Transverse colon (tissue), 4 donors: ENCODE measurements around the gene DCLK2. TPM values are rescaled to one million over a fixed set of nuclear protein-coding genes. Genes with fewer than 3 reads are reported as not detected.

ENCODE experiments used
- DNase-seq: peaks from one replicate; pipeline ENCODE4 v3.0.0-alpha.2; 2019
- H3K27ac ChIP-seq, 4 donors: fragments of 200-600 bp; sonication (generic); 2 replicates each; pipeline ENCODE4 v1.5.1; 2016 to 2018; ENCODE audit warnings: inconsistent platforms in 4 of 4
- H3K27me3 ChIP-seq: fragments of 200-600 bp; sonication (generic); 2 replicates; pipeline ENCODE4 v1.5.1; 2017; ENCODE audit warnings: inconsistent platforms
- H3K36me3 ChIP-seq, 4 donors: fragments of 200-600 bp; sonication (generic); 2 replicates each; pipeline ENCODE4 v1.5.1; 2017 to 2019; ENCODE audit warnings: inconsistent platforms in 4 of 4
- H3K4me1 ChIP-seq, 4 donors: fragments of 200-600 bp; sonication (generic); 2 replicates each; pipeline ENCODE4 v1.5.1; 2017 to 2020; ENCODE audit warnings: inconsistent platforms in 4 of 4
- H3K4me3 ChIP-seq, 4 donors: fragments of 200-600 bp; sonication (generic); 1 replicate in 1 of 4; 2 replicates in 3 of 4; pipeline versions ENCODE4 v1.5.1 to v1.6.1; 2017 to 2019; ENCODE audit warnings: inconsistent platforms in 4 of 4
- H3K9me3 ChIP-seq, 2 donors: fragments of 200-600 bp; sonication (generic); 2 replicates each; pipeline ENCODE4 v1.5.1; 2017 to 2019; ENCODE audit warnings: inconsistent platforms in 2 of 2
- EP300 ChIP-seq: sonication (generic); formaldehyde crosslinking; IDR thresholded peaks from one replicate; pipeline ENCODE4 v1.6.1; 2017; ENCODE audit warnings: antibody characterized with exemption, low read depth
- POLR2A ChIP-seq: fragments of 450-650 bp; IDR thresholded peaks from one replicate; pipeline ENCODE4 v1.6.1; 2016; ENCODE audit warnings: antibody characterized with exemption, mild to moderate bottlenecking, moderate library complexity
- POLR2AphosphoS5 ChIP-seq, 3 donors: sonication (generic); formaldehyde crosslinking; IDR thresholded peaks; one replicate each; pipeline ENCODE4 v1.6.1; 2016; ENCODE audit warnings: antibody characterized with exemption in 3 of 3
- WGBS, 2 donors: methylation state at CpG; one replicate each; pipeline ENCODE4 v1.1.5; 2018; ENCODE audit warnings: low coverage in 1 of 2; 5-methylcytosine and 5-hydroxymethylcytosine counted together
- in situ Hi-C, 4 donors: fragments of 200-750 bp; cut with MboI; loops; one replicate each; pipeline versions ENCODE4 v1.15.0 to v1.15.1; 2017; ENCODE audit warnings: low sequenced_read_pairs in 3 of 4, low pct_ligation_motif_present in 1 of 4, low pct_unique_long_range_greater_than_20kb in 1 of 4
- intact Hi-C: fragments of 100-400 bp; cut with DNase I; formaldehyde crosslinking; loops from one replicate; pipeline ENCODE4 v1.15.1; 2023; ENCODE audit warnings: low total_unique reads
- total RNA-seq, 4 donors: library from RNA; depleted of rRNA; stranded (reverse); fragments of >200 nt; gene quantifications; one replicate each; pipeline ENCODE4 v1.1.0, GENCODE V29; 2016
- TF ChIP-seq, protein P1 (sequence below), 5 experiments: fragments of 200-600 bp in 3 of 5; fragments of 450-650 bp in 2 of 5; sonication (generic) in 3 of 5; IDR thresholded peaks; 1 replicate in 2 of 5; 2 replicates in 3 of 5; pipeline ENCODE4 v1.5.1; 2016 to 2017; ENCODE audit warnings: antibody characterized with exemption in 5 of 5, inconsistent platforms in 3 of 5, mild to moderate bottlenecking in 2 of 5, moderate library complexity in 1 of 5

DCLK2 gene
- 10 to 100 TPM in 2 of 4 donors, 1 to 10 TPM in 2; 3.3 to 19.5 (median 7.5) TPM for total RNA-seq

- in situ Hi-C loops (loop anchor here in 1 of 4 donors (10.0 kb wide), 1 partner anchor 73 kb away; no protein-coding TSS in a partner anchor), intact Hi-C loops (loop anchor here (10.0 kb wide), 1 partner anchor 147 kb away; no protein-coding TSS in a partner anchor)
- TF ChIP-seq POLR2AphosphoS5 (IDR thresholded peaks at IDR 0.05) (peak; percentile 28 to 67 (median 37)), POLR2A (no peak), EP300 (no peak)
- TF ChIP-seq, protein P1, sequence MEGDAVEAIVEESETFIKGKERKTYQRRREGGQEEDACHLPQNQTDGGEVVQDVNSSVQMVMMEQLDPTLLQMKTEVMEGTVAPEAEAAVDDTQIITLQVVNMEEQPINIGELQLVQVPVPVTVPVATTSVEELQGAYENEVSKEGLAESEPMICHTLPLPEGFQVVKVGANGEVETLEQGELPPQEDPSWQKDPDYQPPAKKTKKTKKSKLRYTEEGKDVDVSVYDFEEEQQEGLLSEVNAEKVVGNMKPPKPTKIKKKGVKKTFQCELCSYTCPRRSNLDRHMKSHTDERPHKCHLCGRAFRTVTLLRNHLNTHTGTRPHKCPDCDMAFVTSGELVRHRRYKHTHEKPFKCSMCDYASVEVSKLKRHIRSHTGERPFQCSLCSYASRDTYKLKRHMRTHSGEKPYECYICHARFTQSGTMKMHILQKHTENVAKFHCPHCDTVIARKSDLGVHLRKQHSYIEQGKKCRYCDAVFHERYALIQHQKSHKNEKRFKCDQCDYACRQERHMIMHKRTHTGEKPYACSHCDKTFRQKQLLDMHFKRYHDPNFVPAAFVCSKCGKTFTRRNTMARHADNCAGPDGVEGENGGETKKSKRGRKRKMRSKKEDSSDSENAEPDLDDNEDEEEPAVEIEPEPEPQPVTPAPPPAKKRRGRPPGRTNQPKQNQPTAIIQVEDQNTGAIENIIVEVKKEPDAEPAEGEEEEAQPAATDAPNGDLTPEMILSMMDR (IDR thresholded peaks at IDR 0.05), result no peak
- peak within 1 kb of the TSS; percentile 56 to 83 (median 70) for H3K4me3 ChIP-seq
- H3K27me3 ChIP-seq, result no peaks in the 10 kb centered on the region
- DNase-seq, result peak; percentile 59
- no peaks in the 10 kb centered on the region for H3K36me3 ChIP-seq
- peak within 1 kb of the TSS; percentile 85 to 91 (median 90) for H3K27ac ChIP-seq
- no peaks in the 10 kb centered on the region for H3K9me3 ChIP-seq
- 4% methylated on average over 29 of the region's 68 CpGs; no CpG with 5 or more reads in 1 of the 2 donors for WGBS, 2 donors
- H3K4me1 ChIP-seq, result peaks cover 0 to 25% (median 14%) of the 10 kb centered on the region in 4 donors
Measured at GRCh38 chr4:150078041-150078578, at the start of gene DCLK2. Gene DCLK2 (plus strand): TSS chr4:150078445. CDS start chr4:150079028, 583 bp downstream.

DNA sequence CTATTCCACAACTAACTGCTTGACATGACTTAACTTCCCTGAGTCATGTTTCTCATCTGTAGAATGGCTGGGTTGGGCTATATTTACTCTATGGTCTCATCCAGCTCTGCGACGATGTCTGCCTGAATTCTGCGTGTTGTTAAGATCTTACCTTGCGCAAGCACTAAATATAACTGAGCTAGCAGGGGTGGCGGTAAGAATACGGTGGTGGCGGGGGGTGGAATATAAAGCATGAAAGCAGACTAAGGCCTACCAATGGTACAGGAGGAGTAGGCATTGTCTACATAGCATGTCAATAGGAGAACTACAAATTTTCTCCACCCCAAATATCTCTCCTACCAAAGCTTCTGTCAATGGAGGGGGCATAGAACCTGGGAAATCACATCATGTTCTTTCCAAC, 45.7 kb upstream of the DCLK2 start:
- Histone ChIP-seq H3K27me3 (no peaks in the 10 kb centered on the region), H3K36me3 (no peaks in the 10 kb centered on the region), H3K9me3 (peaks cover 0 to 3% of the 10 kb centered on the region in 2 donors), H3K4me1 (peaks cover 0 to 3% (median 0%) of the 10 kb centered on the region in 4 donors), H3K27ac (no peak overlapping the region), H3K4me3 (no peak overlapping the region)
- in situ Hi-C loops (no loop called here), intact Hi-C loops (no loop called here)
- 85 to 88% methylated on average over 7 of the region's 7 CpGs for WGBS, 2 donors
- TF ChIP-seq POLR2A (no peak), POLR2AphosphoS5 (IDR thresholded peaks at IDR 0.05) (no peak), EP300 (no peak)
- TF ChIP-seq, protein P1 (IDR thresholded peaks at IDR 0.05), result no peak
- DNase-seq, result no peak

GRCh38 chr4:150033081-150033480, 45.2 kb upstream of the DCLK2 start:
- intact Hi-C loops (no loop called here), in situ Hi-C loops (no loop called here)
- Histone ChIP-seq H3K27ac (no peak overlapping the region), H3K27me3 (no peaks in the 10 kb centered on the region), H3K9me3 (no peaks in the 10 kb centered on the region), H3K4me3 (no peak overlapping the region), H3K36me3 (no peaks in the 10 kb centered on the region), H3K4me1 (peaks cover 0 to 3% (median 0%) of the 10 kb centered on the region in 4 donors)
- DNase-seq, result no peak
- TF ChIP-seq EP300 (no peak), POLR2A (no peak), POLR2AphosphoS5 (IDR thresholded peaks at IDR 0.05) (no peak)
- TF ChIP-seq, protein P1 (IDR thresholded peaks at IDR 0.05), result no peak
- WGBS, 2 donors, result 78 to 90% methylated on average over 2 to 4 of the region's 4 CpGs

GRCh38 chr4:150033901-150034300, 44.3 kb upstream of the DCLK2 start:
- intact Hi-C loops (no loop called here), in situ Hi-C loops (no loop called here)
- Histone ChIP-seq H3K27me3 (no peaks in the 10 kb centered on the region), H3K9me3 (no peaks in the 10 kb centered on the region), H3K4me1 (peaks cover 0 to 3% (median 0%) of the 10 kb centered on the region in 4 donors), H3K36me3 (no peaks in the 10 kb centered on the region), H3K4me3 (no peak overlapping the region), H3K27ac (no peak overlapping the region)
- no peak for TF ChIP-seq EP300
- no peak for TF ChIP-seq POLR2A
- no peak for TF ChIP-seq POLR2AphosphoS5 (IDR thresholded peaks at IDR 0.05)
- TF ChIP-seq, protein P1 (IDR thresholded peaks at IDR 0.05), result no peak
- 19 to 20% methylated on average over 2 of the region's 2 CpGs for WGBS, 2 donors
- DNase-seq, result peak; percentile 53
